Measurements from ENCODE around the gene LGR6. TPM values are rescaled to one million over a fixed set of nuclear protein-coding genes. Genes with fewer than 3 reads are reported as not detected.
A peak's percentile ranks its signal among the peaks of the same experiment; 100 is the strongest.

LGR6 gene
- total and polyA plus RNA-seq, 2 of the 8 experiments (the other 6 are each of a cell fraction or from before 2014, with no cell fraction given): 0.50 to 1.0 TPM

DNA sequence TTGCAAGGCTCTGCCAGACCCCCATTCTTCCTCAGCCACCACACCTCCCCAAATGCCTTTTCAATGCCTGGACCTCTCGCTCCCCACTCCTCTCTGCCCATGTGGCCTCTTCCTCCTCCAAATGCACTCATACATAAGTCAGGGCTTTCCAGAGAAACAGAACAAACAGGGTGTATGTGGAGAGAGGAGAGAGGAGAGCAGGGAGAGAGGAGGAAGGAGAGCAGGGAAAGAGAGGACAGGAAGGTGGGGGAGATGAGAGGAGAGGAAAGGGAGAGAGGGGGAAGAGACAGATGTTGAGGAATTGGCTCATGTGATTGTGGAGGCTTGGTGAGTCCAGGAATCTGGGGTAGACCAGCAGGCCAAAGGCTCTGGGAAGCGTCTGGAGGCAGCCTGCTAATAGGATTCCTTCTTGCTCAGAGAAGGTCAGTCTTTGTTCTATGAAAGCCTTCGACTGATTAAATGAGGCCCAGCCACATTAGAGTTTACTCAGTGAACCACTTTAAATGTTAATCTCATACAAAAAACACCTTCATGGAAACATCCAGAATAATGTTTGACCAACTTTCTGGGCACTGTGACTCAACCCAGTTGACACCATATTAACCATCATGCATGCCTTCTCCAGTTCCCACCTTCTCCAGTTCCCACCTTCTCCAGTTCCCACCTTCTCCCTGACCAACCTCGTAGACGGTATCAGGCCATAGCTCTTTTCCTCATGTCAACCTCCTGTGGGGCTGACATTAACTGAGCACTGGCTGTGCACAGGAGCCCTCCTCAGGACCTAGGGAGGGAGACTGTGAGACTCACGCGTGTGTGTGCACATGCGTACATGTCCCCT is 11.3 kb upstream of the LGR6 start:
- no peaks in the 10 kb centered on the region; a peak in 3 of 7 replicates for H3K27me3 ChIP-seq (replicated peaks in 1 of 4; ENCODE audit: control insufficient read depth in 3 of 4, extremely low read depth in 1 of 4, insufficient read depth in 3 of 4, low read length in 3 of 4)
- no peak overlapping the region for H2BK120ac ChIP-seq (replicated peaks; ENCODE audit: low read depth, low read length)
- peaks cover 0 to 6% (median 4%) of the 10 kb centered on the region in 4 experiments; a peak in 5 of 7 replicates for H3K4me1 ChIP-seq (replicated peaks in 1 of 4; ENCODE audit: control insufficient read depth in 3 of 4, insufficient read depth in 4 of 4, low read length in 3 of 4)
- H2AFZ ChIP-seq (ENCODE audit: low read length): no peak overlapping the region
- no peak overlapping the region; the same call in 1 of the 2 replicates for H2BK15ac ChIP-seq (ENCODE audit: low read length)
- no peak for DNase-seq (ENCODE audit: low read depth in 1 of 2, low spot score in 2 of 2)
- H2AK5ac ChIP-seq (ENCODE audit: low read depth, low read length): no peak overlapping the region
- H3K23me2 ChIP-seq (ENCODE audit: low read depth, low read length): no peaks in the 10 kb centered on the region; the same call in 1 of the 2 replicates
- no peak overlapping the region for H2BK5ac ChIP-seq (ENCODE audit: low read depth, low read length)
- no peak overlapping the region for H3K27ac ChIP-seq (ENCODE audit: low read depth, low read length)
- H3K79me2 ChIP-seq (ENCODE audit: control insufficient read depth in 1 of 2, insufficient read depth in 2 of 2, low read length in 2 of 2): no peaks in the 10 kb centered on the region
- no peak overlapping the region for H4K91ac ChIP-seq (replicated peaks; ENCODE audit: insufficient read length, low read length)
- no peak overlapping the region for H3K4me2 ChIP-seq (ENCODE audit: insufficient read depth in 1 of 2, low read depth in 2 of 2, low read length in 2 of 2)
- H4K8ac ChIP-seq (ENCODE audit: extremely low read depth, insufficient read depth, low read length): no peak overlapping the region
- WGBS, 2 experiments (ENCODE audit: extremely low coverage in 1 of 2, insufficient coverage in 1 of 2, insufficient read length in 1 of 2, insufficient replicate concordance in 2 of 2, low coverage in 1 of 2, low lambda C conversion rate in 2 of 2, missing lambda C conversion rate in 1 of 2): 88% methylated on average over 8 of the region's 8 CpGs; no CpG with 5 or more reads in 1 of the 2 experiments
- H4K20me1 ChIP-seq (replicated peaks in 1 of 2; ENCODE audit: control insufficient read depth in 1 of 2, insufficient read depth in 2 of 2, low read length in 2 of 2): peaks cover 0 to 2% of the 10 kb centered on the region in 2 experiments
- ChIA-PET CTCF (ENCODE audit: partially characterized antibody) (interaction anchor here (0.6 to 8.2 kb wide), 17 partner anchors 7 to 478 kb away, joined by 3 to 74 read pairs (median 4); partner anchors contain the start of genes GPR37L1 and LGR6), POLR2A (ENCODE audit: partially characterized antibody) (interaction anchor here (0.8 kb wide), 1 partner anchor 16 kb away, joined by 3 read pairs; no protein-coding TSS in a partner anchor)
- no peak overlapping the region for H3K56ac ChIP-seq (replicated peaks; ENCODE audit: insufficient read length, low read depth, low read length)
- H3K4ac ChIP-seq (replicated peaks; ENCODE audit: insufficient read length, low read depth, low read length): no peak overlapping the region
- no peak overlapping the region for H3K4me3 ChIP-seq (ENCODE audit: extremely low read depth in 1 of 4, insufficient read depth in 2 of 4, low read depth in 3 of 4, low read length in 4 of 4)
- no peaks in the 10 kb centered on the region for H3K79me1 ChIP-seq (ENCODE audit: low read depth, low read length)
- no peak overlapping the region for H2BK20ac ChIP-seq (ENCODE audit: low read length)
- H3K14ac ChIP-seq (ENCODE audit: insufficient read length): no peak overlapping the region
- no peak overlapping the region for H4K5ac ChIP-seq (ENCODE audit: insufficient read length, low read depth, low read length)
- no peaks in the 10 kb centered on the region for H3K9me3 ChIP-seq (ENCODE audit: insufficient read depth in 2 of 2, low read depth in 1 of 2, low read length in 1 of 2)
- H3K18ac ChIP-seq (ENCODE audit: extremely low read depth, low read length): no peak overlapping the region; the same call in 1 of the 2 replicates
- H2BK12ac ChIP-seq (ENCODE audit: low read depth, low read length): no peak overlapping the region
- no peak for FAIRE-seq
- no peaks in the 10 kb centered on the region for H3K36me3 ChIP-seq (ENCODE audit: control insufficient read depth in 2 of 4, insufficient read depth in 4 of 4, low read length in 3 of 4)
- H3K23ac ChIP-seq (ENCODE audit: insufficient read length): no peak overlapping the region
- TF ChIP-seq TCF12 (IDR thresholded peaks at IDR 0.05; ENCODE audit: low read depth, low read length) (no peak), BACH1 (IDR thresholded peaks at IDR 0.05; ENCODE audit: low read length) (peak; percentile 84)
- no peak overlapping the region for H3K9ac ChIP-seq (replicated peaks in 1 of 4; ENCODE audit: extremely low read depth in 1 of 4, low read depth in 3 of 4, low read length in 3 of 4)
